A673 (cell line): ENCODE measurements around the gene SGCG. TPM values are rescaled to one million over a fixed set of nuclear protein-coding genes. Genes with fewer than 3 reads are reported as not detected.

Experiments used
- BruUV-seq: library from RNA; stranded (reverse); fragments of 400-500 nt; replicated peaks from 2 replicates; lab custom pipeline; 2021; lab: Mats Ljungman, UMichigan
- CTCF ChIA-PET: fragments of 300-600 bp; sonication (Branson Sonifier 250); formaldehyde crosslinking; loops from one replicate; lab custom pipeline; 2022; ENCODE audit warnings: antibody characterized with exemption; lab: Charles Lee
- POLR2A ChIA-PET: fragments of 300-600 bp; sonication (Branson Sonifier 250); formaldehyde crosslinking; loops from one replicate; lab custom pipeline; 2022; ENCODE audit warnings: antibody characterized with exemption; ENCODE audit not compliant: low non-redundant PET; lab: Charles Lee
- DNase-seq: peaks from one replicate; pipeline ENCODE4 v3.0.0-alpha.2; 2015; ENCODE audit warnings: low spot score
- H3K27ac ChIP-seq: fragments of 200-600 bp; sonication (generic); 2 replicates; pipeline ENCODE4 v1.5.1; 2016; ENCODE audit warnings: mixed run types, low read depth, mild to moderate bottlenecking, mixed read lengths, antibody characterized with exemption, low read length; ENCODE audit not compliant: poor library complexity, severe bottlenecking
- H3K27me3 ChIP-seq: fragments of 200-600 bp; sonication (generic); replicated peaks from 2 replicates; pipeline ENCODE4 v1.6.1; 2017; ENCODE audit warnings: mixed run types, low read depth, mild to moderate bottlenecking, mixed read lengths, antibody characterized with exemption, low read length; ENCODE audit not compliant: insufficient read depth, poor library complexity
- H3K36me3 ChIP-seq: fragments of 200-600 bp; sonication (generic); 2 replicates; pipeline ENCODE4 v1.6.1; 2016; ENCODE audit warnings: mixed run types, mild to moderate bottlenecking, mixed read lengths, antibody characterized with exemption, low read length; ENCODE audit not compliant: insufficient read depth, poor library complexity, severe bottlenecking
- H3K4me1 ChIP-seq: fragments of 200-600 bp; sonication (generic); 2 replicates; pipeline ENCODE4 v1.6.1; 2017; ENCODE audit warnings: mixed run types, mild to moderate bottlenecking, mixed read lengths, antibody characterized with exemption, low read length; ENCODE audit not compliant: insufficient read depth, poor library complexity, severe bottlenecking
- H3K4me3 ChIP-seq: fragments of 200-600 bp; sonication (generic); 2 replicates; pipeline ENCODE4 v1.5.1; 2016; ENCODE audit warnings: low read depth, mixed run types, mild to moderate bottlenecking, mixed read lengths, low read length; ENCODE audit not compliant: poor library complexity, severe bottlenecking
- H3K9me3 ChIP-seq: fragments of 200-600 bp; sonication (generic); 2 replicates; pipeline ENCODE4 v1.6.1; 2016; ENCODE audit warnings: mixed run types, low read depth, mild to moderate bottlenecking, mixed read lengths, antibody characterized with exemption, low read length; ENCODE audit not compliant: poor library complexity, severe bottlenecking
- CTCF ChIP-seq: fragments of 300-800, 200-600 bp; sonication (generic); conservative IDR thresholded peaks from 2 replicates; pipeline ENCODE4 v1.5.1; 2017; ENCODE audit warnings: low read depth, mild to moderate bottlenecking, antibody characterized with exemption, low read length, moderate library complexity, mixed read lengths
- EZH2 ChIP-seq: fragments of 200-600 bp; sonication (generic); IDR thresholded peaks from 2 replicates; pipeline ENCODE4 v1.6.1; 2017; ENCODE audit warnings: borderline replicate concordance, low read depth, mild to moderate bottlenecking, mixed read lengths, antibody characterized with exemption, low read length; ENCODE audit not compliant: poor library complexity, severe bottlenecking
- intact Hi-C: fragments of 100-400 bp; cut with micrococcal nuclease; formaldehyde crosslinking; loops from one replicate; pipeline ENCODE4 v1.10.0; 2022; ENCODE audit not compliant: unreplicated experiment
- total RNA-seq: library from RNA; stranded (reverse); gene quantifications from 2 replicates; pipeline ENCODE4 v1.2.3, GENCODE V29; 2021

Gene SGCG
- total RNA-seq, 1 experiment from 2014 or later, result 0.88 TPM

- CTCF ChIA-PET, result no interaction called here
- peaks cover 4% of the 10 kb centered on the region for H3K9me3 ChIP-seq
- BruUV-seq, result no TSS peak
- TF ChIP-seq EZH2 (no peak), CTCF (no peak)
- no peak for DNase-seq
- H3K27me3 ChIP-seq, result no peaks in the 10 kb centered on the region
- H3K4me3 ChIP-seq, result no peak overlapping the region
- POLR2A ChIA-PET, result no interaction called here
- no peak overlapping the region for H3K27ac ChIP-seq
- H3K4me1 ChIP-seq, result no peaks in the 10 kb centered on the region
- peaks cover 11% of the 10 kb centered on the region for H3K36me3 ChIP-seq
- intact Hi-C loops, result no loop called here
Measured at GRCh38 chr13:23347601-23348000, 166.8 kb downstream of the SGCG start.

DNA sequence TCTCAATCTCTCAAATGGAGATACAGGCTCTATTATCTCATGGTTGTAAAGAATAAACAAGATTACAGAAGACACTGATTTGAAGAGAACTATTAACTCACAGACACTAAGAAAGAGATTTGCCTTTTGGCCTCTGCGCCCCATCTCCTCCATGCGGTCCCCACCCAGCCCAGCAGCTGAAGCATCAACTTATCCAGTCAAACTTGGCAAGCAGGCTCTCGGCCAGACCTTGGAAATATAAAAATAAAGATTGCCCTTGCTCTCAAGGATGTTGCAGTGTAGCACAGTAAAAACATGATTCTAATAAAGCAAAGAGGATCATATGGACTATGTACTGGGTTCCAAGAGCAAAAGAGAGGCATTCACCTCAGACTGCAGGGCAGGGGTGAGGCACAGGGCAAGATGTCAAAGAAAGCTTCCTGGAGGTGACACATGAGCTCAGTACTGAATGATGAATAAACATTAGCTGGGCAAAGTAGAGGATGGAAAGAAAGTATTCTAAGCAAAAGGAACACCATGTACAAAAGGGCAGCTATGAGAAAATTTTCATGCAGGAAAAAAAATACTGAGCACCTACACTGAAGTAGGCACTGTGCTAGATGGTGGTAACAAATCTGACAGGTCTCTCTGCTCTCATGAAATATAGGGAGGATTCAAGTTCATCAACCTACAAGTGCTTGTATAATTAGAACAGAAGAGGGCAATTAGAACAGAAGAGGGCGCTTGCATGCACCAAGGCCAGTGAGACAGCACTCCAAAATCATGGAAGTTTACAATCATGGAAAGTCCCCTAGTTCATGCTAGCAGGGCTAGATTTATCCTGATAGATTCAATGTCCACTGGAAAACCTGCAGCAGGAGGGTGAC is 167.7 kb downstream of the SGCG start:
- H3K27me3 ChIP-seq, result no peaks in the 10 kb centered on the region
- no peaks in the 10 kb centered on the region for H3K9me3 ChIP-seq
- CTCF ChIA-PET, result no interaction called here
- peaks cover 11% of the 10 kb centered on the region for H3K36me3 ChIP-seq
- H3K4me1 ChIP-seq, result no peaks in the 10 kb centered on the region
- no peak overlapping the region for H3K4me3 ChIP-seq
- TF ChIP-seq CTCF (no peak), EZH2 (no peak)
- BruUV-seq, result no TSS peak
- POLR2A ChIA-PET, result no interaction called here
- no peak for DNase-seq
- H3K27ac ChIP-seq, result no peak overlapping the region
- intact Hi-C loops, result no loop called here

GRCh38 chr13:23349161-23349897 is 168.6 kb downstream of the SGCG start:
- no peaks in the 10 kb centered on the region for H3K4me1 ChIP-seq
- intact Hi-C loops, result no loop called here
- peaks cover 13% of the 10 kb centered on the region for H3K36me3 ChIP-seq
- ChIA-PET CTCF (no interaction called here), POLR2A (no interaction called here)
- no peak for TF ChIP-seq CTCF
- no peak for TF ChIP-seq EZH2
- no TSS peak for BruUV-seq
- H3K9me3 ChIP-seq, result no peaks in the 10 kb centered on the region
- no peaks in the 10 kb centered on the region for H3K27me3 ChIP-seq
- H3K4me3 ChIP-seq, result no peak overlapping the region
- DNase-seq, result no peak
- H3K27ac ChIP-seq, result no peak overlapping the region
